Measurements from ENCODE around the gene HIPK1.
A peak's percentile ranks its signal among the peaks of the same experiment; 100 is the strongest.
"Not testable (repeated sequence)": the region's sequence is repeated elsewhere in the genome, so short reads cannot be mapped to it uniquely, and the experiment has no call there.

Gene HIPK1

DNA sequence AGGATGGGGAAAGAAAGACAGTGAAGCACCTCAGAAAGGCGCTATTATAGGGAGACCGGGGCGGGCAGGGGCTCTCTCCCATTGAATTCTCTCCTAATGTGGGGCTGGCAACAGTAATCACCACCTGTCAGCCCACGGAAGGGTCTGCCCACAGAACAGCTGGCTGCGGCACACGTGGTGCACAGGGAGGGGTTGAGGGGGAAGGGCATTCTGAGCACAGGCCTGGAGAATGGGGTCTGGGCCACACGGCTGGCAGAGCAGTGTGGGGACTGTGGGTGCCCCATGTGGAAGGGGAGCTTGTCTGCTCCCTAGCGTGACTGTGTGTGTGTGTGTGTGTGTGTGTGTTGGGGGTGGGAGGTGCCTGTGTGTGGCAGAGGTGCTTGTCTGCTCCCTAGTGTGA lies 54.3 kb downstream of the HIPK1 start:
- DNase-seq = no peak

DNA sequence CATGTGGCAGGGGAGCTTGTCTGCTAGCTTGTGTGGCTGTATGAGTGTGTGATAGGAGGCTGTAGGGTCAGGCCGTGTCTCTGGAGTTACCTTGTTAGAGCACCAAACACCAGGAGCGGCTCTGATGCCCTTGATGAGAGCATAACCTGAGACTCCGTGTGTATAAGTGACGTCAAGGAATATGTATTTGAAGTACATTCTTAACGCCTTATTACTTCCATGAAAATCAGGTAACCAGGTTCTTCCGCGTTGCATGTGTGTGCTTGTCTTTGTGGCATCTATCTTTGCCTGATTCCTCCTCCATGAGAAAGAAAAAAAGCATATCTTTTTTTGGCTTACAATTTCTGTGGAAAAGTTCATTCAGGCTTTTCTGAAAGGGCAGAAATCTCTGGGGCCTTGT lies 54.7 kb downstream of the HIPK1 start:
- DNase-seq = no peak

DNA sequence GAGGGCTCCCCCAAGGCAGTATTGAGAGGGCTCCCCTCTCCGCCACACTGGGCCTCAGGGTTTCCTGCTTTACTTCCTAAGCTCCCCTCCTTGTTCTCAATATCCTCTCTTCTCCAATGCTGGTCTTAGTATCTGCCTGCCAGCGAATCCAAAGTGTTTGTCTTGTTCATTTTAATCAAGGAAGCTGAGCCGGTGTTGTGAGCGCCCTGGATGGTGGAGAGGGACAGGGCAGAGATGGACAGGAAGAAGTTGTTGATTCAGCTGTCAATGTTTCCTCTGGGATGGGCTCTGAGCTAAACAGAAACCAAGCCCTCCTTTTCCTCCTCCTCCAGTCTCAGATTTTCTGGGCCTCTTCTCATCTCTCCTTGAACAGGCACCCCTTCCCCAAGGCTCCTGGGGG lies 55.6 kb downstream of the HIPK1 start:
- DNase-seq = no peak

DNA sequence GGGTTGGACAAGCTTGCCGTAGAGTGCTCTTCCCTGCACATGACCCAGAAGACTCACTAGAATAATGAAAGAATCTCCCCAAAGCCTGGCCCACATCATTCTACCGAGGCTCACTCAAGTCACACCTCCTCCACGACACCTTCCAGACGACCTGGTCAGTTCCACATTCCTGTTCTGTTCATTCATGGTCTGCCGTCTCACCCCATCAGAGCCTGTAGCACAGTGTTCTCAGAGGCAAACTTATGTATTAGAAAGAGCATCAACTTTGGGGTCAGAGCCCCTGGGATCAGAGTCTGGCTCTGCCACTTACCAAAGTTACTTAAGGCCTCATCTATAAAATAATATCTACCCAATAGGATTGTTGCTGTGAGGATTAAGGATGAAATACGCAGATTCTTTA lies 57.7 kb downstream of the HIPK1 start:
- DNase-seq = no peak

DNA sequence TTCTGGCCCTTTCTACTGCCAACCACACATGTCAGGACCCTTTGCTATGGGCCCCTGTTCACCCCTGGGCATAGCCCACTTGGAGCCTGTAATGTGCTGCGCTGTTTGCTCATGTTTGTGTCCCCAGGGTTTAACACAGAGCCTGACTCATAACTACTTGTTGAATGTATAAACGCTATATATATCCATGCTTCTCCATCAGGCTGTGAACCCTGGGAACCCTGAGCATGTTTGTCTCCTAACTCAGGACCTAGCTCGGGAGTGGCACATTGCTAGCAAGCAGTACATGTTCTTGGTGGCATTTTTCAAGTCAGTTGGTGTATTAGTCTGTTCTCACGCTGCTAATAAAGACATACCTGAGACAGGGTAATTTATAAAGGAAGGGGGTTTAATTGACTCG lies 58.1 kb downstream of the HIPK1 start:
- no peak for DNase-seq

DNA sequence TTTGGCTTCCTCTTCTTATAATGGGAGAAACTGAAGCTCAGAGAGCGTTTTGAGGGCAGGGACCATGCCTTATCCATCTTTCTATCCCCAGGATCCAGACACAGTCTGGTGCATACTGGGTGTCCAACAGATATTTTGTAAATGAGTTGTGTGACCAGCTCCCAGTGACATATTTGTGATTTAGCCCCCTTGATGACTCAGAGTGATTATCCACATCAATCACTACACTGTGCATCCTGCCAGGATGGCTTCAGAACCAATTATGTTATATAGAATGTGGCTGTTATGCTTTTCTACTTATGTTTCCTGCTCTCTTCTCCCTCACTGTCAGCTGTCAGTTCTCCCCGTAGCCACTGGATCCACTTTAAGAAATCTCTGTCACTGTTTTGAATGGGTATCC lies 61.4 kb downstream of the HIPK1 start:
- no peak for DNase-seq

DNA sequence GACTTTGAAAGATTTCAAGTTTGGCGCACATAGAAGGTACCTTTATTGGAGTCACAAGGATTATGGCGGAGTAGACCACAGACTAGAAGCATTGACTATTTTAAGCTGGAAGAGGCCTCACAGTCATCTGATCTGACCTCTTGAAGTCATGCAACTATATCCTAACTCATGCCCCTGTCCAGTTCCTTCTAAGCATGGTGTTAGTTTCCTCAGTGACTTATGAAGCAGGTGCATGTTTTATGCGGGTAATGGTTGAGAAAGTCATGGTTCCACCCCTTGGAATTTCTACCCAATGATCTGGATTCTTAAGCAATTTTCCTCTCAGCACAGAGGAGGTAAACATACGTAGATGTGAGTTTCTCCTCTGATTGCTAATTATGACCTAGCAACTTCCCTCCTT lies 61.8 kb downstream of the HIPK1 start:
- DNase-seq = no peak

DNA sequence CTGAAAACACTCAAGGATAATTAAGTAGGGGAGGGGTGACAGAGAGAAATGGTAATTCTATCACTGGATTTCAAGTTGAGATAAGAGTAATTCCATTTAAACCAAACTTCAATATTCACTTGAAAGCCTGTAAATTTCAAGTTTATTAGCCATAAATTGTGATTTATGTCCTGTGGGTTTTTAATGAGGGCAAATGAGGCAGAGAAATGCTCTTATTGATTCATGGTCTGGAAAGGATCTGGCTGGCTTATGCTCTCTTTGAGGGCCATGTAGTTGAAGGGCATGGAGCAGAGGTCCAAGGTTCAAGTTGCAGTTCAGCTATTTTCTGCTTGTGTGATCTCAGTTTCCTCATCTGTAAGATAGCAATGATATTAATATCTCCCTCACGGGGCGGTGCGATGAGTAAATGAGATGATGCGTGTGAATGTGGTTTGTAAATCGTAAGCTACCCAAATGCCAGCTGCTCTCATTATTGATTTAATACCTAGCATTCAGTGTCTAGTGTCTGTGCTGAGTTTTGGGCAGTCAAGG lies 62.4 kb downstream of the HIPK1 start:
- no peak for DNase-seq

DNA sequence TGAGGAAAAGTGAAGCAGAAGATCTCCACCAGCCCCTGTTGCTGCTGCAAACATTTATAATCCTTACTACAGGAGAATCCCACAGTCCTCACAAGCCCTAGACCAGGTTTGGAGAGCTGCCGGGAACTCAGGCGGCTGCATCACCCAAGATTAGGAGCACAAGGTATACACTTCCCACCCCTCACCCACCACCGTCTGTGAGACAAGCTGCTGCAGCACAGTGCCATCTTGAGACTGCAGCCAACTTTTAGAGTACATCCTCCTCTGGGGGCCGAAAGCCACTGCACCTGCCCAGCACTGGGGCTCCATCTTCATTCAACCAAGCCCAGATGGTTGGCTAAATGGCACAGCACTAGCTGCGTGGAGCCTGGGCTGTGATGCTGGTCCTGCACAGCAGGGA lies 63.9 kb downstream of the HIPK1 start:
- no peak for DNase-seq

DNA sequence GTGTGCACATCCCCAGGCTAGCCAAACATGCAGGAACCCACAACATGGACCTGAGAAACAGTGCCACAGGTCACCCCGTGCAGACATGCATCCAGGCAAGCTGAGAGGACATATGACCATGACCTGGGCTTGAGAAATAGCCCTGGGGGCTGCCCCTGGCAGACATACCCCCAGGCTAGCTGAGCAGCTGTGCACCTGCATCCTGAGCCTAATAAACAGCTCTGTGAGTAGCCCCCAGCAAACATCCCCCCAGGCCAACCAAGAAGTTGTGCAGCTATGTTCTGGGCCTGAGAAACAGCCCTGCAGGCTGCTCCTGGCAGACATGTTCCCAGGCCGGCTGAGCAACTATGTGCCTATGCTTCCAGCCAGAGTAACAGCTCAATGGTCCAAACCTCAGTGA lies 64.6 kb downstream of the HIPK1 start:
- no peak for DNase-seq

DNA sequence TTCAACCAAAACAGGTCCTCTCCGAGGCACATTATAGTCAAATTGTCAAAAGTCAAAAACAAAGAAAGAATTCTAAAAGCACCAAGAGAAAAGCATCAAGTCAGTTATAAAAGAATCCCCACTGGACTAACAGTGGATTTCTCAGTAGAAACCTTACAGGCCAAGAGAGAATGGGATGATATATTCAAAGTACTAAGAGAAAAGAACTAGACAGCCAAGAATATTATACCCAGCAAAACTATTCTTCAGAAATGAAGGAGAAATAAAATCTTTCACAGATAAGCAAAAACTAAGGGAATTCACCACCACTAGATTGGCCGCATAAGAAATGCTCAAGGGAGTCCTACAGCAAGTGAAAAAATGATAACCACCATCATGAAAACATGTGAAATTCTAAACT lies 66.3 kb downstream of the HIPK1 start:
- DNase-seq = no peak

DNA sequence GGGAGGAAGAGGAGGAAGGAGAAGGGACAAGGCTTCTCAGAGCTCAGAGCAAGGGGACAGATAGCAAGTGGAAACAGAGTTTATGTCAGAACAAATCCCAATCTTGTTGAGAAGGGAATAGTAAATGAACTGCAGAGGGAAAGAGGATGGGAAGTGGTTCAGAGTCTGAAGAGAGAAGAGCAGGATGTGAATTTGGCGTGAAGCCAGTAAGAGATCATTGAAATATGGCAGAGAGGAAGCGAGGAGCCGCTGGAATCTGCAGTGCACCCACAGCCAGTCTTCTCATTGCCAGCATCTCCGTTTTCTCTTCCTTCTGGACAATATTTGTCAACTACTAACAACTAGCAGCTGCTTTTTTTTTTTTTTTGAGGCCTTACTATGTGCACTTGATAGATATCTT lies 69.2 kb downstream of the HIPK1 start:
- peak; percentile 42 for DNase-seq

DNA sequence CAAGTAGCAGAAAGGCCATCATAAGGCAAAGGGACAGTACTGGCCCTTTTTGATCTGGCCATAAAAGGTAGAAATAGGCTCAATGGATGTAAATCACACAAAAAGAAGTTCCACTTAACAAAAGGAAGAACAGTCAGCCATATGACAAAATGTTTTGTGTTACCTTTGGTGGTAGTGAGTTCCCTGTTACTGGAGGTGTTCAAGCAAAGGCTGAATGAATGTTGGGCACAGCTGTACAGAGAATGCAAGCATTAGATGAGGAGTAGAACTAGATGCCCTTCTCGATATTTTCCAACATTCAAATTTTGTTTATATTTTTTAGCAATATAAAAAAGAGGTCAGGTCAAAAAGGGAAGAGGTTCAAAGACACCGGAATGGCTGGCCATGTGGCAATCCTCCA lies 70.1 kb downstream of the HIPK1 start:
- DNase-seq = no peak

DNA sequence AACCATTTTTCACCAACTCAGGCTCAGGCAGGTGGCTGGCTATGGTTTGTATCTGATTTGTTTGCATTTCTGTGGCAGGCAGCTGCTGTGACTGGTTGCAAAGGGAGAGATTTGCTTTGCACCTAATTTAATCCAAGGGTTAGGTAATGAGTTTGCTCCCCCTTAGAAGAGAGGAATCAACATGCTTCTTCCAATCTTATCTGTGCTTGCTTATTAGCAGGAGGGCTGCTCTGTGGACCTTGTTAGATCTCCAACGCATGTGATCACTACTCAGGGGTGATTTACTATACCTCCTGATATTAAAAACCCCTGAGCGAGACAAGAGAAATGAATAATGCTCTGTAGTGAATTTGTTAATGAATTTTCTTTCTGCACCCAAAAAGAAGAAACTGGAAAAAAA lies 70.7 kb downstream of the HIPK1 start:
- DNase-seq = no peak

DNA sequence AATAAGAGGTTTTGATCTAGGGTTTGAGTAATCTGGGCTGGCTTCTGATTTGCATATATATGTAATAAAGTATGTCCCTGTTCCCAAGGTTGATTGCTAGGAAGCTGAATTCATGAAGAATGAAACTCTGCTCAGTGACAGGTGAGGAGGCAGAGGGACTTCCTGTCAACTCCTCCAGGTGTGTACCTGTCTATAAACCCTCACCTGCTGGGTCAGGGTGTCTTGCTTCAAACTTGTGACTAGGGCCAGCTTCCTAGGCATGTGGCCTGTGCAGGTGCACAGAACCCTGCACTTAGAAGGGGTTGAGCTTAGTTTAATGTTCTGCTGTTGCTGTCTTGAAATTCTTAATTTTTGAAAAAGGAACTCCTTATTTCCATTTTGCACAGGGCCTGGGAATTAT lies 71.3 kb downstream of the HIPK1 start:
- no peak for DNase-seq

DNA sequence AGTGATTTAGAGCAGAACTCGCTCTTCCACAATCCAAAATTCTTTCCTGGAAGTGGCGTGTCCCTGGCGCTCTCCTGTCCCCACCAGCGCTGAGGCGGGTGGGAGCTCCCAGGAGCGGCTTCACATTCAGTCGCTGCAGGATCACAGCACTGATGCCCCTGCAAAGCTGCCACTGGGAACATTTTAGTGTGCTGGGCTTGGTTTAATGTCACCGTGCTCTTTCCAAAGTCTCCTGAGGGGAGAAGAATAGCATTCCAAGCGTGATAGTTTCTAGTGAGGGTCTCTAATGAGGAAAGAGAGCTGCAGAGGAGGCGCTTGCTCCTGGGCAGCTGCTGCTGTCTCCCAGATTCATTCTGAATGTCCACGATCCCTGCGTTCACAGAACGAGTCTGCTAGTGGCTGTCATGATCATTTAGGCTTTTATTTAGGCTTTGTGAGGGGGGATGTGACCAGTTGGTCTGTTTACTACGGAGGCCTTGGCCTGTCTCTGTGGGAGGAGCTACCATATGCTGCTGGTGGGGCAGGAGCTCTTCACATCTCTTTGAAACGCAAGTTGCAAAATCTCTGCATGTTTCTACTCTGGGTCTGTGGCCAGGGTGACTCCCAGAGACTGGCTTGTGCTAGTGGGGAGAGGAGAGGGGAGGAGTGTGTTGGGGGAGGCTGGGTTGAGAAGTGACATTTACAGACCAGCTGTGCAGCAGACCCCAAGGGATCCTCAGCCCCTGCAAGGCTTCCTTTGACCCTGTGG lies 73.5 kb downstream of the HIPK1 start:
- no peak for DNase-seq

DNA sequence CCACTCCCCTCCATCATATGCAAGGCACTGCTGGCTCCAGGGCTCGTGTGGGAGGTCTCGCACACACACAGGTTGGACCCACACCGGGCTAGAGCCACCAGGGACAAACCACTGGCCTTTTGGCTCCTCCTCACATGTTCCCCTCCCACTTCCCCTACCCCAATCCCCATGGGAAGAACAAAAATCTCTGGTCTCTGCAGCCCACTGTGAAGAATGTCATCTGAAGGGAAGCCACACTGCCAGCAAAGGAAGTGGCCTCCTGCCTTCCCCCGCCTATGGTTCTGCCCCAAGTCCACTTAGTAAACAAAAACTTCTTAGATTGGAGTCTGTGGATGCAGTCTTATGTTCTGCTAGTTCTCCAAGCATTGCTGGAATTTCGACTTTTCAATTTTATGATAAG lies 74.3 kb downstream of the HIPK1 start:
- DNase-seq = no peak

DNA sequence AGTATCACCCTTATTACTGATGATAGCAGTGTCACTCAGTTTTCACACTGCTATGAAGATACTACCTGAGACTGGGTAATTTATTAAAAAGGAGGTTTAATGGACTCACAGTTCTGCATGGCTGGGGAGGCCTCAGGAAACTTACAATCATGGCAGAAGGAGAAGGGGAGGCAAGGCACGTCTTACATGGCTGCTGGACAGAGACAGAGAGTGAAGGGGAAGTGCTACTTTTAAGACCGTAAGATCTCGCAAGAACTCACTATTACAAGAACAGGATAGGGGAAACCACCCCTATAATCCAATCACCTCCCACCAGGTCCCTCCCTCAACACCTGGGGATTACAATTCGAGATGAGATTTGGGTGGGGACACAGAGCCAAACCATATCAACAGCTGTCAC lies 77.7 kb downstream of the HIPK1 start:
- DNase-seq = not testable (repeated sequence)

DNA sequence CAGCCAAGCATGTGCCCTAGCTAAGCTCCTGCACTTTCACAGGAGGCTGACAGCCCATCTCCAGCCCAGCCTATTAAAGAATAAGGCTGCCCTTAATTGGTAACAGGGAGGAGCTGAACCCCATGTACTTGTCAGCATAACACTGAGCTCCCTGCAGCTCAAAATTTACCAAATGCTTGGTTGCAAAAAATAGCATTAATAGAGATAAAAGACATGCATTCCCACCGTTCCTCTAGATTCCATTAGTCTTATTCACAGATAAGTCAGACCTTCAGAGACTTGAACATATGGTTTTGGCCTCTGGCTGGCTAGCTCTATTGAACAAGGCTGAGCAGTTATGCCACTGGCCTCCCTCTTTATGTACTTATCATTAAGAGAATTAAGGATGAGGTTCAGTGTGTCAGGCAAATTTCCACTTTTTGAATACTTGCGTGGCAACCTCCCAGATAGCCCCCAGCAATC lies 79.4 kb downstream of the HIPK1 start:
- peak; percentile 51 for DNase-seq

DNA sequence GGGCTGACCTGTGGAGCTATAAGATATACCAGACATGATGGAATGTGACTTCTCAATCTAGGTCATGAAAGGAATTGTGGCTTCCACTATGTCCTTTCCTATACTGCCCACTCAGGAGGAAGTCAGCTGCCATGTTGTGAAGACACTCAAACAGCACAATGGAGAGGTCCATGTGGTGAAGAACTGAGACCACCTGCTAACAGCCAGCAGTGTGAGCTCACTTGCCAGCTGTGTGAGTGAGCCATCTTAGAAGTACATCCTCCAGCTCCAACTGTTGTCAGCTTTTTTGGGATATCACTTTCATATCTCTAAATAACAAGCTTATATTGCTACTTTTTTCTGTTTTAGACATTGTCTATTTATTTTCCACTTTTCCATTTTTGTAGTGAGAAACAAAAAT lies 79.9 kb downstream of the HIPK1 start:
- DNase-seq = no peak

DNA sequence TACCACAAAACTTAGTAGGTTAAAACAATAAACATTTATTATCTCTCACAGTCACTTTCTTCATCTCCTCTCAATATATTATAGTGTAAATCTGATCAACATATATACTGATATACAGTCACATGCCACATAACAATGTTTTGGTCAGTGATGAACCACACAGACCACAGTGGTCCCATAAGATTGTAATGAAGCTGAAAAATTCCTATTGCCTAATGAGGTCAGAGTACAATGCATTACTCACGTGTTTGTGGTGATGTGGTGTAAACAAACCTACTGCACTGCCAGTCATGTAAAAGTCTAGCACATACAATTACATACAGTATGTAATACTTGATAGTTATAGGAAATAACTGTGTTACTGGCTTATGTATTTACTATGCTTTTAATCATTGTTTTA lies 80.3 kb downstream of the HIPK1 start:
- DNase-seq = peak; percentile 71

DNA sequence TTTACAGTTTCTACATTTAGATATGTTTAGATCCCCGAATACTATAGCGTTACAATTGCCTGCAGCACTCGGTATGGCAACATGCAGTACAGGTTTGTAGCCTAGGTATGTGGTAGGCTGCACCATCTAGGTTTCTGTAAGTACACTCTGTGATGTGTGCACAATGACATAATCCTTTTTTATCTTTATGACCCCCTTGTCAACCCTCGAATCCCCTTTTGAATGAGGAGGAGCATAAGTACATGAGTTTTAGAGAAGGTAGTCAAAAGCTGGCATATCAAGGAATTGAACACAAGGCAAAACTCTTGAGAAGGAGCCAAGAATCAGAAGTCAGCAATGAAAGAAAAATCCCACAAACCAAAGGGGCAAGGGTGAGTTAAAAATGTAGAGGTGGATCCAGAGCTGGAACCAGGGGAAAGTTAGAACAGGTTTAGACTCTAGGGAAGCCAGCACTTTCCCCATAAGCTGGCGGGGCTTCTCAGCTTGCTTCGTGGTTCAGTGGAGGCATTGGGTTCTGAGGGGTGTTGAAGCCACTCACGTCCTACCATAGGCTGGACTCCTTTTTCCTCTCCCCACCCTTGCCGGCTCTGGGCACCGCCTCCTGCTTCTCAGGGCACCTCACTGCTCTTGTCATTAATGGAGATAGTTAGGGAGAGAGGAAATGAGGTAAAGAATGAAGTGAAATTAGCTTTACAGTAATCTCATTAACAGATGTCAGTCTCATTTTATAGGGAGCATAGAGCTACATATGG lies 81.5 kb downstream of the HIPK1 start:
- no peak for DNase-seq

DNA sequence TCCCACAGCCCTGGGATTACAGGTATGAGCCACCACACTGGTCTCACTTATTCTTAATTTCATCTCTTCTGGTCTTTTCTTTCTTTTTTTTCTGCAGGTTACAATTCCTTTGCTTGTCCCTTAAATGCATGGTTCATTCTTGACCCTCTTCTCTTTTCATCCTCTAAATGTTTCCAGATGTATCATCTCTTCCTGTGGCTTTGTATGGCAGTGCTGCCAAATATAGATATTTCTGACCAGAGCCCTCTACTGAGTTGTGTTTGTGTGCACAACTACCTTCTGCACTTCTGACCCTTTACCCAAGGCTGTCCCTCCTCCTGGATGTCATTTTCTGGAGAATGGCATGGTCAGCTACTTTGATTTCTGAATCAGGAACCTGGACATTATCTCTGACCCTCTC lies 82.7 kb downstream of the HIPK1 start:
- no peak for DNase-seq

DNA sequence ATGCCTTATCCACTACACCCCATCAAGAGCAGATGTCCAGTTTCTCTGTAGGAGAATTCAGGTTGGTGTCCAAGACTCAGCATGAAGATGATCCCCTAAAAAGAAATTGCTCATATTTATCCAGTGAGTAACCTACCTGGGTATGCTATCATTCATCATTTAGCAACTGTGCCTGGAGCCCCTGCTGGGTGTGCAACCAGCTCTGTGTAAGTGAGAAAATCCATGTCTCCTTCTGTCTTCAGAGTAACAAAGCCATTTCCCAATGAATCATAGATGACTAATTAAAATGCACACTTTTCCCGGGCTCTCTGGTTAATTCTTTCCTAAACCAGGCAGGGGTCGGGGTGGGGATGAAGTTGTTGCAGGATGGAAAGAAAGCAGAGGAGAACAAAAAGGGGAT lies 86.0 kb downstream of the HIPK1 start:
- peak; percentile 28 for DNase-seq
